GM21367 (cell line): ENCODE data around the gene CDH9.

ENCODE experiments used
- ATAC-seq: cut with Tn5 transposase; IDR thresholded peaks from one replicate; pipeline ENCODE4 v1.9.1; 2021; ENCODE audit not compliant: unreplicated experiment

CDH9 gene

GRCh38 chr5:27038476-27038875 lies at the start of gene CDH9:
Gene CDH9 (minus strand): TSS chr5:27038586. CDS start chr5:26988333, 50,253 bp downstream.
- ATAC-seq: no peak

GRCh38 chr5:27087747-27088146 lies 49.4 kb upstream of the CDH9 start:
- no peak for ATAC-seq

GRCh38 chr5:27083449-27084415 lies 45.3 kb upstream of the CDH9 start:
- ATAC-seq: no peak

GRCh38 chr5:27080147-27080546 lies 41.8 kb upstream of the CDH9 start:
- ATAC-seq: no peak

GRCh38 chr5:27062451-27062850 lies 24.1 kb upstream of the CDH9 start:
- ATAC-seq: no peak

GRCh38 chr5:27048510-27048909 lies 10.1 kb upstream of the CDH9 start:
- no peak for ATAC-seq

- ATAC-seq: no peak
Measured at GRCh38 chr5:27041372-27041771, 3.0 kb upstream of the CDH9 start.

GRCh38 chr5:27034565-27034964 lies 3.8 kb downstream of the CDH9 start:
- ATAC-seq: no peak

- no peak for ATAC-seq
Measured at GRCh38 chr5:27026801-27027200, 11.6 kb downstream of the CDH9 start.

GRCh38 chr5:27026063-27026462 lies 12.3 kb downstream of the CDH9 start:
- ATAC-seq: no peak

GRCh38 chr5:27021471-27021870 lies 16.9 kb downstream of the CDH9 start:
- no peak for ATAC-seq

- ATAC-seq: no peak
Measured at GRCh38 chr5:27020973-27021372, 17.4 kb downstream of the CDH9 start.

GRCh38 chr5:27015758-27016157 lies 22.6 kb downstream of the CDH9 start:
- ATAC-seq: no peak

GRCh38 chr5:27011274-27011673 lies 27.1 kb downstream of the CDH9 start:
- ATAC-seq: no peak

- no peak for ATAC-seq
Measured at GRCh38 chr5:27010646-27011045, 27.7 kb downstream of the CDH9 start.

GRCh38 chr5:27009540-27009915 lies 28.9 kb downstream of the CDH9 start:
- no peak for ATAC-seq

- ATAC-seq: no peak
Measured at GRCh38 chr5:27008604-27009539, 29.5 kb downstream of the CDH9 start.

GRCh38 chr5:27007121-27007520 lies 31.3 kb downstream of the CDH9 start:
- ATAC-seq: no peak

GRCh38 chr5:26986985-26987384 lies 51.4 kb downstream of the CDH9 start:
- ATAC-seq: no peak

GRCh38 chr5:26981750-26982149 lies 56.6 kb downstream of the CDH9 start:
- ATAC-seq: no peak

- no peak for ATAC-seq
Measured at GRCh38 chr5:26959290-26959689, 79.1 kb downstream of the CDH9 start.

- ATAC-seq: no peak
Measured at GRCh38 chr5:26955161-26955560, 83.2 kb downstream of the CDH9 start.
